C4-2B (cell line): Measurements from ENCODE around the gene MTFP1.
A peak's percentile ranks its signal among the peaks of the same experiment; 100 is the strongest.

Experiments
- CTCF ChIP-seq: fragments of 450-650 bp; conservative IDR thresholded peaks from 2 replicates; pipeline ENCODE4 v1.5.1; 2017; ENCODE audit warnings: mild to moderate bottlenecking
- ZFX ChIP-seq: fragments of 450-650 bp; IDR thresholded peaks from 2 replicates; pipeline ENCODE4 v1.6.1; 2017

DNA sequence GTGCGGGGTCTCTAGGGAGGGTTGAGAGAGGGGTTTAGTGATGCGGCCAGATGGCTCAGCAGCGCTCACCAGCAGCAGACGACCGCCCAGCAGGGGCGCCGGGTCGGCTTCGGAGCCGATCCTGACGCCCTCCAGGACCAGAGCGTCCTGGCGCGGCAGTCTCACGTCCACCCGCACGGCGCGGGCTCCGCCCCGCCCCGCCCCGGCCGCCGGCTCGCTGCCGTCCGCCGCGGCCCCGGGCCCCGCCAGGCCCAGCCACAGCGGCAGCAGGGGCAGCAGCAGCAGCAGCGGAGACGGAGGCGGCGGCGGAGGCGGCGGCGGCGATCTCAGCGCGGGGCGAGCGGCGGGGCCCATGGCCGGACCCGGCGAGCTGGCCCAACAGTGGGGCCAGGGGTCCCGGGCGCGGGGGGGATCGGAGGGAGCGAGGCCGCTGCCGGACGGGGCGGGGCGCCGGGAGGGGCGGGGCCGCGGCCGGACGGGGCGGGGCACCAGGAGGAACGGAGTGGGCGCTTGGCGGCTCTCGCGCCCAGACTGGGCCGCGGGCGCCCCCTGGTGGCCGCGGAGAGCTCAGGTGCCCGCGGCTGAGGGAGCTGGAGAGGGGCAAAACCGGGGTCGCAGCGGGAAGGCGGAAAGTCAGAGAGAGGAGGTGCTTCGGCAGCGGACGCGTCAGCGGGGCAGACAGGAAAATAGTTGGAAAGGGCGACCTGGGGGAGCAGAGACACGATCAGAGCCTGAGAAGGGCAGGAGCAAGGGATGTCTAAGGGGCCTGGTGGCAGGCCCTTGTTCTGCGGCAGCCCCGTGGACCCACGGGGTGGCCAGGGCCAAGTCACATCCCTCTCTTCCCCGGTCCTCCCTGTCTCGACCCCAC is 38.4 kb upstream of the MTFP1 start, which contains the start of gene RNF215:
- peak; percentile 98 for TF ChIP-seq CTCF
- TF ChIP-seq ZFX = peak; percentile 84; the same call in 1 of the 2 replicates
